HG03571 (cell line): ENCODE data around the gene MAP2K2.
"Not testable (repeated sequence)": the region's sequence is repeated elsewhere in the genome, so short reads cannot be mapped to it uniquely, and the experiment has no call there.

ENCODE experiments used
- ATAC-seq: cut with Tn5 transposase; IDR thresholded peaks from one replicate; pipeline ENCODE4 v1.9.1; 2021; ENCODE audit not compliant: unreplicated experiment

Gene MAP2K2

GRCh38 chr19:4130744-4131438 is 7.0 kb upstream of the MAP2K2 start:
- no peak for ATAC-seq

GRCh38 chr19:4129050-4129449 is 5.1 kb upstream of the MAP2K2 start:
- not testable (repeated sequence) for ATAC-seq

DNA sequence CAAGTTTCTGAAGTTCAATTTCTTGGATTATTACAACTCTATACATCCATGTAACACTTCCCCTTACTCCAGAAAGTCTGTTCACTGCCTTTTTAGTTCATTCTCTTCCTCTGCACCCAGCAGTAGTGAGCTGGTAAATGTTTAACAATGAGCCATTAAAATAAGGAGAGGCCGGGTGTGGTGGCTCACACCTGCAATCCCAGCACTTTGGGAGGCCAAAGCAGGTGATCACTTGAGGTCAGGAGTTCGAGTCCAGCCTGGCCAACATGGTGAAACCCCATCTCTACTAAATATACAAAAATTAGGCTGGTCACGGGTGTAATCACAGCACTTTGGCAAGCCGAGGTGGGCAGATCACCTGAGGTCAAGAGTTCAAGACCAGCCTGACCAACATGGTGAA is 3.4 kb upstream of the MAP2K2 start:
- not testable (repeated sequence) for ATAC-seq

GRCh38 chr19:4124638-4125037 is 716 bp upstream of the MAP2K2 start:
- no peak for ATAC-seq

DNA sequence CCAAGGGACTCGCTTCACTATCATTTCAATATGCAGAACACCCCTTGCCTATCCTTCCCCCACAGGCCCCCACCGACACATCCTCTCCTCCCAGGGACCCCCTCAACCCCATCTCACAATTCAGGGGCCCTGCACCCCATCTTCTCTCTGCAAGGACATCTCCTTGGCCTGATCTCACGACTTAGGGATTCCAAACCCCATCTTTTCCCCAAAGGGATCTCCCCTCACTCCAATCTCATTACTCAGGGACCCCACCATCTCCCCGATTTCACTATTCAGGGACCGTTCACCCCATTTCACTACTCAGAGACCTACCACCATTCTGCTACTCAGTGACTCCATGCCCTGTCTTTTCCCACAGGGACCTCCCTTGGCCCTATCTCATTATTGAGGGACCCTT is 1.4 kb downstream of the MAP2K2 start:
- no peak for ATAC-seq

- ATAC-seq, result no peak
Measured at GRCh38 chr19:4121815-4122214, 2.1 kb downstream of the MAP2K2 start.

DNA sequence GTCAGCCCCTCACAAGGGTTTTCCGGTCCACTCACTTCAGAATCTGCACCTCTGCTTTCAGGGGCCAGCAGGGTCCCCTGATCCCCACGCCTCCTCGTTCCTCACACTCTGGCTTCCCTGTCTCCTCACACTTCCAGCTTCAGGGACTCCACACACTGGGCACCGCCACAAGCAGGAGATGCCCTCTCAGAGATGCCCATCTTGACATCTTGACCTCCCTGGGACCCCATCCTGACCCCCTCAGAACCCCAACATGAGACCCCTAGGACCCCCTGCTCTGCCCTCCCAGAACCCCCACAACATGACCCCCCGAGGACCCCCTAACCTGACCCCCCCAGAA is 2.7 kb downstream of the MAP2K2 start:
- ATAC-seq, result no peak

DNA sequence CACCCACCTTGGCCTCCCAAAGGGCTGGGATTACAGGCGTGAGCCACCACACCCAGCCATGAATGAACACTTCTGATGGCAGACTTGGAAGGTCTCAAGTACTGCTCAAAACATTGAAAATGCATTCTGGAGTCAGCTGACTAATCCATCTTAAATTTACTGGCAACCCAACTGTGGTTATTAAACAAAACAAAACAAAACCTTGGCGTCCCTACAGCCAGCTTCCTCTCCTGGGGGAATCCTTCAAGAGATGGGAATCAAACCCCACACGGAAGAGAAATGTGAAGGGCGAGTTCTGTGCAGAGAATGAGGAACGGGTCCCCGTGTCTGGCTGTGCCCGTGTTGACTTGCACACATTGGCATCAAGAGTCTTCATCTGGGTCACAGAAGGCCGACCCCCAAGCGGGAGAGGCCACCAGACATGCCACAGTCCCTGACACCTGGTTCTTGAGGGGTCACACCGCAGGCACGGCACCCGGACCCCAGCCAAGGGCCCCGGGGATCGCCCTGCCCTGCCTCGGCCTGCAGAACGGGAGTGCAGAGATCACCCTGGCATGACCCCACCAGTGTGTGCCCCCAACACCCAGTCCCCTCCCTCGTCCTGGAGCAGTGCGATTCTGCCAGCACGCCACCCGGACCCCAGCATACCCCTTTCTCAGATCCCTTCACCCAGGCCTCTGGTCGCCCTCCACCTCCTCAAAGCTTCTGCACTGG is 3.2 kb downstream of the MAP2K2 start:
- no peak for ATAC-seq

GRCh38 chr19:4119763-4120162 is 4.2 kb downstream of the MAP2K2 start:
- no peak for ATAC-seq

DNA sequence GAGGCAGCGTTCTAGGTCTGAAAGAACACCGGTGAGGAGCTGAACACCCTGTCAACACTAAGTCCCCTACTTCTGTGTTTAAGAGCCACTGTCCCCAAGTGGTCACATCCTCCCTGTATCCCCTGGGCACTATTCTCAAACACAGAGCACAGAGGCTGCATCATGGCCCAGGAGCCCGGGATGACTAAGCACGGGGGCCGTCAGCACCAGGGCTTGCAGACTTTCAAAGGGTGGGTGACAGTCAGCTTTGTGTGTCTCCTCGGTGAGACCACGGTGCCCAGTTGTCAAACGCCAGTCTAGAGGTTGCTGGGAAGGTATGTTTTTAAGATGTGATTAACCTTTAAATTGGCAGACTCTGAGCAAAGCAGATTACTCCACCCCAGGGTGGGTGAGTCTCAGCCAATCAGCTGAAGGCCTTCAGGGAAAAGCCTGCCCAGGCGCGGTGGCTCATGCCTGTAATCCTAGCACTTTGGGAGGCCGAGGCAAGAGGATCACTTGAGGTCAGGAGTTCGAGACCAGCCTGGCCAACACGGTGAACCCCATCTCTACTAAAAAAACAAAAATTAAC is 8.0 kb downstream of the MAP2K2 start:
- no peak for ATAC-seq

DNA sequence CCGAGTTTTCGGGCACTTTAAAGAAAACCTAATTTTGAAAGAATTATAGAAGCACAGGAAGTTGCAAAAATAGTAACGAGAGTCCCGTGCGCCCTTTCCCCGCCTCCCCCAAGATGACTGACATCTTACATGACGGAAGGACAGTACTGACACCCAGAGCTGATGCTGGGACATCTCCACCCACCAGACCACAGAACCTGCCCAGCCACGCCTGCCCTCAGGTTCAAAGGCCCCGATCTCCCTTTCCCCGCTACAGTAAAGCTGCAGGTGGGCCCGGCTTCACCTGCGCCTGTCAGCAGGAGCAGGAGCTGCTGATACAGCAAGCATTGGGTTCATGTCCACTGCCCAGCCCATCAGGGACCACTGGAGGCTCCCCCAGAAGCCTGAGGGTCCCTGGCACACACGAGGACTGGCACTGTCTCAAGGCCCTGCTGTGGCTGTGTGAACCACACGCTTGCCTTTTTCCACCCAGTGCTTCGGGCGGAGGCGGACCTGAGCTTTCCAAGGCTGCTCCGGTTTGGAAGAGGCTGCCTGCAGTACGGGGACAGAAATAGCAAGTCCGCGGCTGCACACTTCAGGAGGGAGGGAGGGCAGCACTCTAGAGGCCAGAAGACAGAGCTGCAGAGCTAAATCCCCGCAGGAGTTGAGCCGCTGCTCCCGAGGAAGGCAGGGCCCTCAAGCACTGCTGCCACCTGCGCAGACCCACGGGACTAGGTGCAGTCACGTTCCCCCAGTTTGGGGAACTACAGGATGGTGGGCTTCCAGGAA is 8.7 kb downstream of the MAP2K2 start:
- no peak for ATAC-seq

DNA sequence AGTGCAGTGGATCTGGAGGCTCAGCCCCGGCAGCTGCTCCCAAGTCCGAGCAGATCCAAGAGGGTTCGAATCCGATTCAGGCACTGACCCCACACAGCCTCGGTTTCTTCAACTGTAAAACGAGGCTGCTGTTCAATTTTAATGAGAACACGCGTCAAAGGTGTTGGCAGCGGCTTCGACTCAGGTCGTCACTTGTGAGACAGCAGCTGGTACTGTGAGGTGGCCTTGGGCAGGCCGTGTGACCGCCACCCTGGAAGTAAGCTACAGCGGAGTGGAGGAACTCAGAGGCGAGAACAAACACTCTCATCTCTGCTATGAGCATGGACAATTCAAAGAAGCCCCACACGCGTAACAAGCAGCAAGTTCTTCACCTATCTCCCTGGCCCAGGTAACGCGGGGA is 9.7 kb downstream of the MAP2K2 start:
- no peak for ATAC-seq

DNA sequence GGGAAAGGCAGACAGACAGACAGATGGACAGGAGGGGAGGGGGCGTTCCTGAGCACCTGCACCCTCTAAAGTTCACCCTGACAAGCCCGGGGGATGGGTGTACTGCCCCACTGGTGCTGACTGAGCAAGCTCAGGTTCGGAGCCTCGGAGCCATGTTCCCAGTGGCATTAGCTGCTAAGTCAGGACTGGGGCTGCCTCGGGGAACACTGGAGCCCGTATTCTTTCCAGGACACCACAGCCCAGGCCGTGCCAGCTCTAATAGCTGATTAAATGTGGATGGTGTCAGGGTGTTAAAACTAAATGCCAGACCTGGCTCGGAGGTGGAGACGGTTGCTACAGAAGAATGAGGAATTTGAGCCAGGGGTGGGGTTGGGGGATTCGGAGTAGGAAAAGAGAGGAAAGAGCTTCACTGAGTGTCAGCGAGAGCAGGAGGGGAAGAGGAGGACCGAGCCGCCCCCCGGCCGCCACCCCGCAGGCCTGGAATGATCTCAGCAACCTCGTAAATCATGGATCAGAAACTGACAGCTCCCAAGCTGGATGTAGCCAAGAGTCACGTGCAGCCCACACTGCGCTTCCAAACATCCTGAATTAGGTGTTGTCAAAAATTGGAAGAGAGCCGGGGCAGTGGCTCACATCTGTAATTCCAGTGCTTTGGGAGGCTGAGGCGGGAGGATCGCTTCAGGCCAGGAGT is 10.4 kb downstream of the MAP2K2 start:
- ATAC-seq, result no peak

DNA sequence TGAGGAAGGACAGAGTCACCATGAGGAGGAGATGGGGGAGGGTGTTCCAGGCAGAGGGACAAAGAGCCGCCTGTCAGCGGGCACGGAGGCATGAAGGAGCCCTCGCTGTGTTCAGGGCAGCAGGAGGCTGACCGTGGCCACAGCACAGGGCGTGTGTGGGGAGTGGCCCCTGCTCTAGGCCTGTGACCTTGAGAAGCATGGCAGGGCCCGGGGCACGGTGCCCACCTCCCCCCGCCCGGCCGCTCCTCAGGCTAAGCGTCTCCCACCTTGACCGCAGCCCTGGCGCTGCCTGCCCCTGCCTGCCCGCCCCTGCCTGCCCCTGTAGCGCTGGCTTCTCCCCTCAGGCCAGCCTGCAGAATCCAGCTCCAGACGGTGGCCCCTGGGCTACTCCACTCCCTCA is 11.6 kb downstream of the MAP2K2 start:
- no peak for ATAC-seq

DNA sequence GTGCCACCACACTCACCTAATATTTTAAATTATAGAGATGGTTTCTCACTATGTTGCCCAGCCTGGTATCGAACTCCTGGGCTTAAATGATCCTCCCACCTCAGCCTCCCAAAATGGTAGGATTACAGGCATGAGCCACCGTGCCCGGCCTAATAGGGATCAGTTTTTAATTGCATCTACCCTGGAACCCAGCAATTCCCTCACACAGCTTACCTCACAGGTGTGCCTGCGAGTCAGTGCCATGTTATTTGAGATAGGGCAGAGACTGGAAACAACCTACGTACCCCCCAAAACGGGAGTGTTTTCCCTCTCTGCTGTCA is 14.3 kb downstream of the MAP2K2 start:
- ATAC-seq, result no peak

GRCh38 chr19:4108767-4109625 is 14.9 kb downstream of the MAP2K2 start:
- ATAC-seq, result peak; percentile 68

DNA sequence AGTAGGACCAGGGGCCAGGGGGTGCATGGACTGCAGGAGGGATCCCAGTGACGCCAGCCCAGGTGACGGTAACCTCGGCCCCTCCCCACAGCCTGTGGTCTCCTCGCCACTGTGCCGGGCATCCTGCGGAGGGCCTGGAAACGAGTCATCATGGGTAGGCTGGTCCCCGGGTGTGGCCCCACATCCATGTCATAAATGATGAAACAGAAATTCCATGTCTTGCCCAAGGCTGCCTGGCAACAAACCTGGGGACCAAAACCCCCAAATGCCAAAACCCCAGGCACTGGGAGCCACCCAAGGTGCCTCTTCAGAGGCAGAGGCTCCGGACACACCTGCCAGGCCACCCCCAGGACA is 20.9 kb downstream of the MAP2K2 start:
- ATAC-seq, result no peak

DNA sequence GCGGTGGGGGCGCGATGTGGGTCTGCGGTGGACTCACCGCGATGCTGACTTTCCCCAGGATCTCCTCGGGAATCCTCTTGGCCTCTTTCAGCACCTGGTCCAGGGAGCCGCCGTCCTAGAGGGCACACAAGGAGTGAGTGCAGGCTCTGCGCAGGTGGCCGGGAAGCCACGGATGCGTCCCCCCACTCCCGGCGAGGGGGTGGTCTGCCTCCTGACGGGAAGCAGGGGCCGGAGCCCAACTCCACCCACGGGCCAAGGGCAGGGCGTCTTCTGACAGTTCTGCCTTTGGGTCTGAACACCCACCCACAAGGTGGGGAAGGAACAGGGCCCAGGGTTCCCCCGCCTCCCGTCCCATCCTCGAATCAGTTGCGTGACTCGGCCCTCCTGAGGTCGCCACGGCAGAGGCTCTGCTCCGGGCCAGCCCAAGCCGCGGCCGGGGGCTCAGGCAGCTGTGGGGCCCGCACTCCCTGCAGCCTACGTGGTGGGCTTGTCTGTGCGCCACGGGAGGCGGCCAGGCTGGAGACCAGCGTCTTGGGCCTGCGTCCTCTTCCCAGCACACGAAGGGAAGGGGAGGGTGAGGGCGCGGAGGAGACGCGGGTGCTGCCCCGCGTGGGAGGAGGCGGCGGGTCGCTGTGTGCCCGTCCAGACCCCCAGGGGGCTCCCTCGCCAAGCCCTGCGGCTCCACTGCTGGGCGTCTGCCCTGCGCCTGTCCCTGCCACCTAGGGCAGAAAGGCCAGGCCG is 21.4 kb downstream of the MAP2K2 start:
- no peak for ATAC-seq

- ATAC-seq, result no peak
Measured at GRCh38 chr19:4101496-4101770, 22.5 kb downstream of the MAP2K2 start.
